Measurements from ENCODE around the gene FAM171A2.

GRCh38 chr17:44312396-44313104 is 51.1 kb downstream of the FAM171A2 start:
- TF ChIP-seq CTCF (IDR thresholded peaks at IDR 0.05) (no peak), POLR2A (IDR thresholded peaks at IDR 0.05) (no peak), POLR2AphosphoS5 (IDR thresholded peaks at IDR 0.05) (no peak), EP300 (IDR thresholded peaks at IDR 0.05) (no peak)
